ENCODE measurements around the gene BABAM2.

GRCh38 chr2:28135799-28136198 is 245.3 kb downstream of the BABAM2 start:
- TF ChIP-seq CTCF (IDR thresholded peaks at IDR 0.05) (no peak), POLR2A (IDR thresholded peaks at IDR 0.05) (no peak)

Data from Peyer's patch (tissue), 4 donors.